ENCODE measurements around the gene BAZ2B.

GRCh38 chr2:159287733-159288132 lies 328.6 kb downstream of the BAZ2B start:
- TF ChIP-seq CTCF (IDR thresholded peaks at IDR 0.05; ENCODE audit: borderline replicate concordance, extremely low read depth, low read length, poor library complexity, severe bottlenecking) (no peak), EZH2 (IDR thresholded peaks at IDR 0.05; ENCODE audit: borderline replicate concordance, low read depth, low read length, severe bottlenecking) (no peak)
